GM12873 (cell line): Measurements from ENCODE around the gene CLDN7.

Source experiments
- CTCF ChIP-seq: IDR thresholded peaks from 2 replicates; pipeline ENCODE4 v1.5.1; 2012; ENCODE audit warnings: low read depth, mild to moderate bottlenecking, moderate library complexity, low read length, control low read depth; ENCODE audit not compliant: insufficient read depth; ENCODE audit errors: missing control alignments

The CLDN7 gene

GRCh38 chr17:7236808-7237207, 25.5 kb downstream of the CLDN7 start:
- TF ChIP-seq CTCF: no peak

- no peak for TF ChIP-seq CTCF
Measured at GRCh38 chr17:7235693-7236665, 26.3 kb downstream of the CLDN7 start.

- no peak for TF ChIP-seq CTCF
Measured at GRCh38 chr17:7234083-7234951, 28.0 kb downstream of the CLDN7 start, which contains the start of gene DVL2. TSS of gene DVL2 (minus strand) at chr17:7234517. CDS start at chr17:7234262, 255 bp downstream.

GRCh38 chr17:7233701-7234082, 28.6 kb downstream of the CLDN7 start:
- no peak for TF ChIP-seq CTCF

GRCh38 chr17:7232114-7232513, 30.2 kb downstream of the CLDN7 start:
- no peak for TF ChIP-seq CTCF

- TF ChIP-seq CTCF: no peak
Measured at GRCh38 chr17:7229504-7229903, 32.8 kb downstream of the CLDN7 start.

GRCh38 chr17:7228920-7229319, 33.4 kb downstream of the CLDN7 start:
- TF ChIP-seq CTCF: no peak
